Measurements from ENCODE around the gene LRRC3C.

Gene LRRC3C

DNA sequence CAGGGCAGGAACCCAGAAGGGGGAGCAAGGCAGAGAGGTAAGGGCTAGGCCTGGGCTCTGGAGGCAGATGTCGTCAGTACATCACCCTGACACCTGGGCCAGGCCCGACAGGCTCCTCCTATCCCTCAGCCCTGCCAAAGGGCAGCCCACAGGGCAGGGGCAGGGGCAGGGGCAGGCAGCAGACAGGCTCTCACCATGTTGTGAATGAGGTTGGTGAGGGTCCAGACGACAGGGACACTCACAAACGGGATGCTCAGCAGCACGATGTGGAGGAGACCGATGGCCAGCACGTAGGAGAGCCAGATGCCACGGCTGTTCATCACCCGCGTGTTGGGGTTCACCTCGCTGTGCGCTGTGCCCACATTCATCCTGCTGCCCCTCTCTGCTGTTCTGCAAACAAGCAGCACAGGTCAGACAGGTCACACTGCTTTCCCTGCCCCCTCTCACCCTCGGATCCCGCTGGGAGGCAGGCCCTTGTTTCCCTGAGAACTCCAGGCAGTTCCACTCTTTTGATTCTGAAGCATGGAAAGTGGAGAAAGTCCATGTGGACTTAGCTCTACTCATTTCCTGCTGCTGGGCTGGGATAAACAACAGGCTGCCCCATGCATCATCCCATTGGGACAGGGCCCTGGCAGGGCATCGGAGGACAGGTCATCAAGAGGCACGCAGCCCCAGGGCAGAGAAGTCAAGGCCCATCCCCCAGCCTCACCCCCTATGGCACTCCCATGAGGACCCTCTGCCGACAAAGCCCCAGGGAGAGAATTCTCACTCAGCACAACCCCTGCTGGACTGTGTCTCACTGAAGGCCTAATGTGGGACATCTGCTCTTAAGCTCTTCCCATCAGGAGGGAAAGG, 3.5 kb upstream of the LRRC3C start:
- TF ChIP-seq, protein P1, sequence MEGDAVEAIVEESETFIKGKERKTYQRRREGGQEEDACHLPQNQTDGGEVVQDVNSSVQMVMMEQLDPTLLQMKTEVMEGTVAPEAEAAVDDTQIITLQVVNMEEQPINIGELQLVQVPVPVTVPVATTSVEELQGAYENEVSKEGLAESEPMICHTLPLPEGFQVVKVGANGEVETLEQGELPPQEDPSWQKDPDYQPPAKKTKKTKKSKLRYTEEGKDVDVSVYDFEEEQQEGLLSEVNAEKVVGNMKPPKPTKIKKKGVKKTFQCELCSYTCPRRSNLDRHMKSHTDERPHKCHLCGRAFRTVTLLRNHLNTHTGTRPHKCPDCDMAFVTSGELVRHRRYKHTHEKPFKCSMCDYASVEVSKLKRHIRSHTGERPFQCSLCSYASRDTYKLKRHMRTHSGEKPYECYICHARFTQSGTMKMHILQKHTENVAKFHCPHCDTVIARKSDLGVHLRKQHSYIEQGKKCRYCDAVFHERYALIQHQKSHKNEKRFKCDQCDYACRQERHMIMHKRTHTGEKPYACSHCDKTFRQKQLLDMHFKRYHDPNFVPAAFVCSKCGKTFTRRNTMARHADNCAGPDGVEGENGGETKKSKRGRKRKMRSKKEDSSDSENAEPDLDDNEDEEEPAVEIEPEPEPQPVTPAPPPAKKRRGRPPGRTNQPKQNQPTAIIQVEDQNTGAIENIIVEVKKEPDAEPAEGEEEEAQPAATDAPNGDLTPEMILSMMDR (IDR thresholded peaks at IDR 0.05; ENCODE audit: poor library complexity, severe bottlenecking): no peak
- peaks cover 20% of the 10 kb centered on the region for H3K36me3 ChIP-seq (ENCODE audit: low read depth)
- ATAC-seq (ENCODE audit: low read depth) (no peak), DNase-seq (ENCODE audit: low spot score) (no peak)
- H3K27me3 ChIP-seq (ENCODE audit: insufficient read depth, poor library complexity, severe bottlenecking): no peaks in the 10 kb centered on the region
- no peaks in the 10 kb centered on the region for H3K9me3 ChIP-seq (ENCODE audit: severe bottlenecking)
- no peak overlapping the region for H3K4me3 ChIP-seq (ENCODE audit: severe bottlenecking)
- no peak overlapping the region for H3K27ac ChIP-seq (ENCODE audit: poor library complexity, severe bottlenecking)
- H3K4me1 ChIP-seq (ENCODE audit: insufficient read depth, poor library complexity, severe bottlenecking): peaks cover 11% of the 10 kb centered on the region

DNA sequence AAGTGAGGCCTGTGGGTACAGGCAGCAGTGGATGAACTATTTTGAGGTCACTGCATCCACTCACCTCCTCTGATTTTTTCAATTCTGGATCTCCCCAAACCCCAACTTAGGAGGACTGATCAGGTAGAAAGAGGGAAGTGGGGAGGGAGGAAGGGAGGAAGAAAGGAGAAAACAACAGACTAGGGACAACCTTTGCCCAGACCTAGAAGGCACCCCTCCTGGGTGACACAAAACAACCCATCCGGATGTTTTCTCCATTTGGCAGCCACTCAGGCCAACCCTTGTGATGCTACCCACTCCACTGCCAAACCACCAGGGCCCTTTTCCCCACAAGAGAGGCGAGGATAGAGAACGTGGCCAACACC, 2.9 kb upstream of the LRRC3C start:
- ATAC-seq (ENCODE audit: low read depth) (no peak), DNase-seq (ENCODE audit: low spot score) (no peak)
- Histone ChIP-seq H3K27ac (ENCODE audit: poor library complexity, severe bottlenecking) (no peak overlapping the region), H3K4me3 (ENCODE audit: severe bottlenecking) (no peak overlapping the region), H3K27me3 (ENCODE audit: insufficient read depth, poor library complexity, severe bottlenecking) (no peaks in the 10 kb centered on the region), H3K4me1 (ENCODE audit: insufficient read depth, poor library complexity, severe bottlenecking) (peaks cover 16% of the 10 kb centered on the region), H3K36me3 (ENCODE audit: low read depth) (peaks cover 20% of the 10 kb centered on the region), H3K9me3 (ENCODE audit: severe bottlenecking) (no peaks in the 10 kb centered on the region)
- TF ChIP-seq, protein P1 (IDR thresholded peaks at IDR 0.05; ENCODE audit: poor library complexity, severe bottlenecking): no peak

DNA sequence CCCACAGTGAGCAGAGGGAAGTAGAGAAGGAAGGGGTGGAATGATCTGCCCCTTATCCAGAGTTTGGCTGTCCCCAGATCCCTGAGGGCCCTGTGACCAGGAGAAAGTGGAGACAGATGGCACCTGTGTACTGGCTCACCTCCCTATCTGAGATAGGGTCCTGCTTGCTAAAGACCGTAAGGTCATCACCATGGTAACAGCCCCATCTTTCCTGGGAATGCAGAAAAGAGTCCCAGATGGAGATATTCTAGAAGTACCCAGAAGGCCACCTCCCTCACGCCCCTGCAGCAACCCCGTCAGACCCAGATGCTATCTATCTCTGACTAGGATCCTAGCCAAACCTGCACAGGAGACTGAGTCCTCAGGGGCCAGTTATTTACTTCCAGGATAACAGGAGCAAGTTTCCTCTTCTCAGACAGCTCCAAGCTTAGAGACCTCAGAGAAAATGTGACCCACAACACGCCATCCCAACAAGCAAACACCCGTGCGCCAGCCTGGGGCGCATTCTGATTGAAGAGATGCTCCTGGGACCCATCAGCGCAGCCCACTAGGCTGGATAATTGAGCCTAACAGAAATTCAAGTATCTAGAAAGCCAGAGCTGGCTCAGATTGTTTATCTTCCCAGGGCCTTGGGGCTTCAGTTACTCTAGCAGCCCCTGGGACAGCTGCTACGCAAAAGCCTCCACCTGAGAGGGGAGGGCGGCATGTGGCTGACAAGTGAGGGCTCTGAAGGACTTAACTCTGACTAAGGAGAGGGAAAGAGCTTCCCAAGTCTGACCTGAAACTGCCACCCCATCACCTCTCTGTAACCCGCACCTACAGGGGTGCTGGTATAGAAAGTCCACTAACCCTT, 2.0 kb upstream of the LRRC3C start:
- peaks cover 20% of the 10 kb centered on the region for H3K36me3 ChIP-seq (ENCODE audit: low read depth)
- H3K27ac ChIP-seq (ENCODE audit: poor library complexity, severe bottlenecking): no peak overlapping the region
- DNase-seq (ENCODE audit: low spot score) (no peak), ATAC-seq (ENCODE audit: low read depth) (no peak)
- H3K9me3 ChIP-seq (ENCODE audit: severe bottlenecking): no peaks in the 10 kb centered on the region
- TF ChIP-seq, protein P1 (IDR thresholded peaks at IDR 0.05; ENCODE audit: poor library complexity, severe bottlenecking): no peak
- peaks cover 19% of the 10 kb centered on the region for H3K4me1 ChIP-seq (ENCODE audit: insufficient read depth, poor library complexity, severe bottlenecking)
- no peak overlapping the region for H3K4me3 ChIP-seq (ENCODE audit: severe bottlenecking)
- no peaks in the 10 kb centered on the region for H3K27me3 ChIP-seq (ENCODE audit: insufficient read depth, poor library complexity, severe bottlenecking)

DNA sequence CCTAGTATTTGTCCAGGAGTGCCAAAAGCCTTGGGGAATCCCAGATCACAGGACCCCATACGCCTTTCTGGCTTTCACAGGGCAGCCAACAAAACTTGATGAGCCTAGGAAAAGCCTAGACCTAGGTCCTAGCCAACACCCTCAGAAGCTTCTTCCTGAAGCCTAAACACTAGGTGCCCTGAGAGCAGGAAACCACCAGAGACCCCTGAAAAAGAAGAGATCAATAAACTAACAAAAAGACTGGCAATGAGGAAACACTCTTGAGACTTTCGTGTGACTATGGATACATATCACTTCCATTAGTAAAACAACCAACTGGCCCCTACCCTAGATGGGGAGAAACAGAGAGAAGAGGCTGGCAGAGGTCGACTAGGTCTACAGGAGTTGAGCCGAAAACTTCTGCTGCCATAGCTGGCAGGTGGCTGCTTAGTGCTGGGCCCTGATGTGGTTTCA, 1.4 kb upstream of the LRRC3C start:
- H3K4me1 ChIP-seq (ENCODE audit: insufficient read depth, poor library complexity, severe bottlenecking): peaks cover 19% of the 10 kb centered on the region
- TF ChIP-seq, protein P1 (IDR thresholded peaks at IDR 0.05; ENCODE audit: poor library complexity, severe bottlenecking): no peak
- DNase-seq (ENCODE audit: low spot score) (no peak), ATAC-seq (ENCODE audit: low read depth) (no peak)
- H3K27me3 ChIP-seq (ENCODE audit: insufficient read depth, poor library complexity, severe bottlenecking): no peaks in the 10 kb centered on the region
- H3K27ac ChIP-seq (ENCODE audit: poor library complexity, severe bottlenecking): peak overlapping the region; percentile 29
- H3K4me3 ChIP-seq (ENCODE audit: severe bottlenecking): peak overlapping the region; percentile 59
- H3K36me3 ChIP-seq (ENCODE audit: low read depth): peaks cover 20% of the 10 kb centered on the region
- no peaks in the 10 kb centered on the region for H3K9me3 ChIP-seq (ENCODE audit: severe bottlenecking)
